Hepatic stellate cell (primary cell): ENCODE results near the gene YJEFN3.

Source experiments
- DNase-seq: peaks from one replicate; pipeline ENCODE4 v3.0.0; 2011; ENCODE audit warnings: low spot score

The YJEFN3 gene

GRCh38 chr19:19498255-19498991, 30.3 kb upstream of the YJEFN3 start:
- no peak for DNase-seq

- no peak for DNase-seq
Measured at GRCh38 chr19:19499272-19499995, 29.3 kb upstream of the YJEFN3 start.

DNA sequence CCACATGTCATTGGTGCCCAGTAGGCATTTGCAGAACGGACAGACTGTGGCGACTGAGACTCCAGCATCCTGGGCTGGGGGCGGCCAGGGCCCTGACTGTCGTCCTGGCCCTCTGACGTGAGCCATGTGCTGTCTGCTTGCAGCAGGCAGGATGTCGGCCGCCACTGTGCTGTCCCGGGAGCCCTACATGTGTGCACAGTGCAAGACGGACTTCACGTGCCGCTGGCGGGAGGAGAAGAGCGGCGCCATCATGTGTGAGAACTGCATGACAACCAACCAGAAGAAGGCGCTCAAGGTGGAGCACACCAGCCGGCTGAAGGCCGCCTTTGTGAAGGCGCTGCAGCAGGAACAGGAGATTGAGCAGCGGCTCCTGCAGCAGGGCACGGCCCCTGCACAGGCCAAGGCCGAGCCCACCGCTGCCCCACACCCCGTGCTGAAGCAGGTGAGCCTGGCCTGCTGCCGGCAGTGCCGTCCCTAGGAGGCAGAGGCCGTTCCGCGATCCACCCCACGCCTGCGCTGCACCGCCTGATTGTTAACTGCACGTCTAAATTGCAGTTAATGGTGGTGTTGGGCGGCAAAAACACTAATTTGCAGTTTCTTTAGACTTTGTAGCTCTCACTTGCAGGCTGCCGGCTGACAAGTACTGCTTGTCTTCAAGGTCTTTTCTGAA, 27.6 kb upstream of the YJEFN3 start:
- no peak for DNase-seq

GRCh38 chr19:19501798-19502197, 26.9 kb upstream of the YJEFN3 start:
- DNase-seq, result no peak

DNA sequence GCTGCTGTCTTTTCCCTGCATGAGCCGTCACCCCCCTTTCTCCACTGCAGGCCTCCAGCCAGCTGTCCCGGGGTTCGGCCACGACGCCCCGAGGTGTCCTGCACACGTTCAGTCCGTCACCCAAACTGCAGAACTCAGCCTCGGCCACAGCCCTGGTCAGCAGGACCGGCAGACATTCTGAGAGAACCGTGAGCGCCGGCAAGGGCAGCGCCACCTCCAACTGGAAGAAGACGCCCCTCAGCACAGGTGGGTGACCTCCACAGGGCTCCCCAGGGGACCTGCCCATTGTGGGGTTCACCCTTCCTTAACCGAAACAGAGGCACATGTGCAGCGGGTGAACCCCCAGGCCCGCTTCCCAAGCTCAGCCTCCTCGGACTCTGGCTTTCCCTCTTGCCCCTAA, 26.4 kb upstream of the YJEFN3 start:
- DNase-seq, result no peak

DNA sequence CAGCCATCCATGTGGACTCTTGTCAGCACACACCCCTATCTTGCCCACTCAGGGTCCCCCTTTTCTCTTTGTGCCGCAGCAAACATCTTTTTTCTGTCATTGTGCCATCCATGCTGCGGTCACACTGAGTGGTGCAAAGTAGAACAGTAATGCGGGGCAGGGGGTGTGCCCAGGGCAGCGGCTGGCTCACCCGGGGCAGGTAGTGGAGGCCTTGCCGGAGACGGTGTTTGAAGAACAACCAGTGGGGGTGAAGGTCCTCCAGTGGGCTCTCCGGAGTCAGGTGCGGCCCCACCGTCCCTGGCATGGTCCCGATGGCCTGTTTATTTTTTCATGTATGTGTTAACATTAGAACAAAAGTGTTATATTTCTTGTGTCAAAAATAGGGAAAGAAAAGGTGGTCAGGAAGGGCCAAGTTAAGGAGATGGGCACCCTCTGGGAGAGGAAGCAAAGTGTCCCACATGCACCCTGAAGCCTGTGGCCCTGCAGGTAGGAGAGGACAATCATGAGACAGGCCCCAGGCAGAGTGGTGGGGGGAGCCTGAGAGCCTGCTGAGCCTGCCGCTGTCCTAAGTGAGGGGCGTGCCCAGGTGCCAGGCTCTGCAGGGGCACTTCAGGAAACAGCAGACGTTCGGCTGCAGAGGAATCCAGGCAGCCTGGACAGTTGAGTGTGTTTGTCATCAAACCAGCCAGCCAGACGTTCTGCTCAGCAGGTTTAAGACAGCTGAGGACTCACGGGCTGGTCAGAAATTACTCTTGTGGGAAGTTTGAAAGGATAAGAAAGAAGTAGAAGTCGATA, 25.7 kb upstream of the YJEFN3 start:
- no peak for DNase-seq

DNA sequence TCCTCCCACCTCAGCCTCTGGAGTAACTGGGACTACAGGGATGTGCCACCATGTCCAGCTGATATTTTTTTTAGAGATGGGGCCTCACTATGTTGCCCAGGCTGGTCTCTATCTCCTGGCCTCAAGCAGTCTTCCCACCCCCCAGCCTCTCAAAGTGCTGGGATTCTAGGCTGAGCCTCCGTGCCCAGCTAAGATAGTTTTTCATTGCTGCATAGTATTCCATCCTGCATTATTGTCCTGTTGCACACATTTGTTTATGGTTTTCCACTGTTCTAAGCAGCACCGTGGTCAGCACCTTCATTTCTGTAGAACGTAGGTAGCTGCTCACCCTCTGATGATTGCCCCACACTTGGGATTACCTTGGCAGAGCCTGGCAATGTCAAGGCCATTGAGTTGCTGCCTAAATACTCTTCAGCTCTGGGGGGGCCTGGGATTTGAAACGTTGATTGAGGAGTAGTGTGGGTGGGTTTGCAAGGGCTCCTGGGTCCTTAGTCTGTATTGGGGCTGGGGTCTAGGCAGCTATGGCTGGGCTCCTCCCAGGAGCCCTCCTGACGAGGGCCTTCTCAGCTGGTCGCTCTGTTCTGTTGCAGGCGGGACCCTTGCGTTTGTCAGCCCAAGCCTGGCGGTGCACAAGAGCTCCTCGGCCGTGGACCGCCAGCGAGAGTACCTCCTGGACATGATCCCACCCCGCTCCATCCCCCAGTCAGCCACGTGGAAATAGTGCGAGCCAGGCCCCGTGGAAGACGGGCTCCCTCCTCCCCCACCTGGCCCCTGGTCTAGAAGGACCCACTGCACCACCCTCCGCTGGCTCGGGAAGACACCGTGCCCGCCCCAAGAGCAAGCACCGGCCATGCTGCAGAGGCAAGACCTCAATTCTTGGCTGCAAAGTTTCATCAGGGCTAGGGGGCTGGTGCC, 23.7 kb upstream of the YJEFN3 start:
- no peak for DNase-seq

- no peak for DNase-seq
Measured at GRCh38 chr19:19505669-19506326, 22.9 kb upstream of the YJEFN3 start.

DNA sequence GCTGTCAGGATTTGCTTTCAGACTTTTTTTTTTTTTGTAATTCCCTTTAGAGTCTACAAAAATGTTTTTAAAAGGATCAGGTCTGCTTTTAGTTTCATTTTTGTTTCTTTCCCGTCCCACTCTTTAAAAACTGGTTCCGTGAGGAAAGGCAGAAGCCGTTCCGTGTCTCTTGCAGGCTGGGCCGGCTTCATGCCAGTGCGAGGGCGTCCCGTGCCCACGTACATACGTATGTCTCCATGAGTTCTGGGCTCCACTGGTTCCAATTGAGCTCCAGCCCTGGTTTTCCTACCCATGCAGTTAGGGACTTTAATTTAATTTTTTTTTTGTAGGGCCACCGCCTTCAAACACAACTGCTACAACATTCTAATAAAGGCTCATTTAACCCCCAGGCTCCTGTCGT, 22.1 kb upstream of the YJEFN3 start:
- no peak for DNase-seq

DNA sequence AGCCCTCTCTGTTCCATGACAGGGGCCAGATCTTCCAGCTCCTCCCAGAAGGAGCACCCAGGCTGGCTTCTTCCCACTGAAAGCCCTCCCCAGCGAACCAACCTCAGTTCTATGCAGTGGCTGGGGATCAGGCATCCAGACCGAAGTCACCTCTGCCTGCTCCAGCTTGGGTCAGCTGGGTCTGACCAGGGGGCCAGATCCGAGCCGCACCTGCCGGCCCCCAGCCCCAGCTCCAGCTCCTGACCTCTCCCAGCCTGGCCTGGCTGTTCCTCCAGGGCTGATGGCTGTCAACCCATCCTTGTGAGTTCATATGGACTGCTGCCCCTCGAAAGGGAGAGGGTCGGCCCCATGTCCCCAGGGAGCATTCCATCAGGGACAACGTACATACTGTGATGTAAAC, 21.4 kb upstream of the YJEFN3 start:
- no peak for DNase-seq

DNA sequence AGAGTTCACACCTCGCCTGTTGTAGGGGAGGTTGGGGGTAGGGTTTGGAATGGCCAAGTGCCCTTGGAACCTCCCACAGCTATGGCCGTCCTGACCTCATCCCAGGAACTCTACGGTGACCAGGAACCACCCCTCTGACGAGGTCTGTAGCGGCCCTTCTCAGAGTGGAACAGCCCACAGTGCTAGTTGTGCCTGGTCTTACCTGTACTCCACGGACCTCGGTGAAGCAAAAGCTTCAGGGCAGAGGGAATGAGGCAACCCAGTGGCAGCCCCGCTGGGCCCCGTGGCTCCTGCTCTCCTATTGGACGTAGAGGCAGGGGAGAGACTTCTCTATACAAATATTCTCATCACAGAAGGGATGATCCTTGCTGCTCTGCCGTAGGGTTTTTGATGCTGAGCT, 20.5 kb upstream of the YJEFN3 start:
- DNase-seq, result no peak

DNA sequence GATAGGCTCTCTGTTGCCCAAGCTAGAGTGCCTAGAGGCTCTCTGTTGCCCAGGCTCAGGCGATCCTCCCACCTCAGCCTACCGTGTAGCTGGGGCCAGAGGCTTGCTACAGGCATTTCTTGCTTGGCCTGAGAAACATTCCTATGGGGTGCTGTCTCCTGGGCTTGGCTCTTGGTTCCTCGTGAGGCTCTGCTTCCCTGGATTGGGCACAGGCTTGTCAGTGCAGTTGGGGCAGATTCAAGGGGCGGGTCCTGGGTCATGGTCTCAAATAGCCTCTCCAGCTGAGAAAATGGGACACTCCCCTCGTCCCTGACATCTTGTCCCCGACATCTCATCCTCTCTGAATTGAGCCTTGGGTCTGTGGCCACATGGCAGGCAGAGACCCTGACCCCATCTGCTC, 18.3 kb upstream of the YJEFN3 start:
- no peak for DNase-seq

GRCh38 chr19:19513682-19514081, 15.0 kb upstream of the YJEFN3 start:
- no peak for DNase-seq

- DNase-seq, result peak; percentile 65
Measured at GRCh38 chr19:19514215-19514657, 14.5 kb upstream of the YJEFN3 start.

DNA sequence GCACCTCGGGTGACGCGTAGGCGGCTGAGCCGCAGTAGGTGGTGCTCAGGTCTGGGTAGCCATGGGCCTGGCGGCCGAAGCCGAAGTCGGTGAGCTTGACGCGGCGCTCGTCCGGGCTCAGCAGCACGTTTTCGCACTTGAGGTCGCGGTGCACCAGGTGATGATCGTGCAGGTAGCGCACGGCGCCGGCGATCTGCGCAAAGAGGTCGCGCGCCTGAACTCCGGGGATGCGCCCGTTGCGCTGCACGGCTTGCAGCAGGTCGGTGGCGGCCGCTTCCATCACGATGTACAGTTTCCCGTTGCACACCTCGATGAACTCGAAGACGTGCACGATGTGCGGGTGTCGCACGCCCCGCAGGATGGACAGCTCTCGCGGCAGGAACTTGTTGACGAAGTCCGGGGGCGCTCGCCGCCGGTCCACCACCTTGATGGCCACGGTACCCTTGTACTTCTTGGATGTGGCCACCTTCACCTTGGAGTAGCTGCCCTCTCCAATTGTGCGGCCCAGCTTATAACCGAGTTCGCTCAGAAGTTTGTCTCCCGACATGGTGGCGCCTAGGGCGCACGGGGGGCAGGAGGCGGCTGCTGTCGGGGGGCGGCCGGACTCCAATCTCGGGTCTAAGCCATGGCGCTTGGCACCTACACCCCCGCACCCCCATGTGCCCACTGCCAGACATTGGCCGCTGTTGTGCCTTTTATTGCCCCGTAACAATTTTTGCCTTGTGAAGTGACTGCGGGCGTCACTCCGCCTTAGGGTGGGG, 13.7 kb upstream of the YJEFN3 start, which contains the start of gene TSSK6:
Gene TSSK6 (minus strand): TSS at position 668 of the 761 bp plus-strand sequence. CDS start 121 bp downstream, at position 547.
- DNase-seq, result no peak

- DNase-seq, result peak; percentile 94
Measured at GRCh38 chr19:19515642-19516519, 12.8 kb upstream of the YJEFN3 start, which contains the start of gene NDUFA13. TSS of gene NDUFA13 (plus strand) at chr19:19516225. CDS start at chr19:19516239, 14 bp downstream.

GRCh38 chr19:19517235-19517619, 11.5 kb upstream of the YJEFN3 start:
- DNase-seq, result no peak

GRCh38 chr19:19520989-19521388, 7.7 kb upstream of the YJEFN3 start:
- no peak for DNase-seq

GRCh38 chr19:19523177-19523576, 5.5 kb upstream of the YJEFN3 start:
- DNase-seq, result no peak
